ENCODE measurements around the gene DCDC2.
"Not testable (repeated sequence)": the region's sequence is repeated elsewhere in the genome, so short reads cannot be mapped to it uniquely, and the experiment has no call there.

Gene DCDC2

DNA sequence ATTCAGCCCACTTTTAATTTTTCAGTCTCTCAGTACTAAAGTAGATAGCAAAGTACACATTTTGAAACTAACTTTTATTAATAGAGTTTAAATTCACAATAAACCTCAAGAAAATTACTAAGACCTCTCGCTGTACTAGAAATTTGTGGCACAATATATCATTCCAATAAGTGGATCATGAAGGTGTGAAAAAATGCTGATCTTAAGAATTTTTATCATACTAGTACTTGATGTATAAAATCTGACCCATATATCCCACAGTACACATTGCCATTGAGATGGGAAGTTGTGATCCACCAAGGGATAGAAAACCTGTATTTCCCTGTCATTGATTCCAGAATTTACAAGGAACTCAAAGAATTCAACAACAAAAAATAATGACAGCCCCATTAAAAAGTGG is 85.7 kb downstream of the DCDC2 start:
- no peak for DNase-seq (ENCODE audit: low read depth, low spot score)

DNA sequence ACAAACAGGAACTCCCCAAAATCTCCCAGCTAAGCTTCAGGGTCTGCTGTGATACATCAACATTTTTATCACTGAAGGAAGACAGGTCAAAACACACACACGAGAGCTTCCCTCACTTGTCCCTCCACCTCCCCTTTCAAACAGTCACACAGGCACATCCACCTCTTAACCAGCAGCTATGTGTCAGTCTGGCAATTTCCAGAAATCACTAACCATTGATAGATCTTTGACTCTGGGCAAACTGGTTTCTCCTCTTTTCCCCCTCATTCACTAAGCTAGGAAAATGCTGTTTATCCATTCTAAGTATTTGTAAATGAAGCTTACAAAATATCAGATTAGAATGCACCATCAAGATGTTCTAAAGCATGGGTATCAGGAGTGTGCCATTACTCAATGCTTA is 87.8 kb downstream of the DCDC2 start:
- no peak for DNase-seq (ENCODE audit: low read depth, low spot score)

DNA sequence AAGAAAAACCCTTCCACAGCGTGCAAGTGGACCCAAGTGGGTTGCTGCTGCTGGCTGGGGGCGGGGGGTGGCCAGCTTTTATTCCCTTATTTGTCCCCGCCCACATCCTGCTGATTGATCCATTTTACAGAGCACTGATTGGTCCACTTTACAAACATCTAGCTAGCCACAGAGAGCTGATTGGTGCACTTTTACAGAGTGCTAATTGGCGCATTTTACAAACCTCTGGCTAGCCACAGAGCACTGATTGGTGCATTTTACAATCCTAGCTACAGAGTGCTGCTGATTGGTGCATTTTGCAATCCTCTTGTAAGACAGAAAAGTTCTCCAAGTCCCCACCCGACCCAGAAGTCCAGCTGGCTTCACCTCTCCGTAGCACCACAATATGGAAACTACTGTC is 99.6 kb downstream of the DCDC2 start:
- not testable (repeated sequence) for DNase-seq (ENCODE audit: low read depth, low spot score)

DNA sequence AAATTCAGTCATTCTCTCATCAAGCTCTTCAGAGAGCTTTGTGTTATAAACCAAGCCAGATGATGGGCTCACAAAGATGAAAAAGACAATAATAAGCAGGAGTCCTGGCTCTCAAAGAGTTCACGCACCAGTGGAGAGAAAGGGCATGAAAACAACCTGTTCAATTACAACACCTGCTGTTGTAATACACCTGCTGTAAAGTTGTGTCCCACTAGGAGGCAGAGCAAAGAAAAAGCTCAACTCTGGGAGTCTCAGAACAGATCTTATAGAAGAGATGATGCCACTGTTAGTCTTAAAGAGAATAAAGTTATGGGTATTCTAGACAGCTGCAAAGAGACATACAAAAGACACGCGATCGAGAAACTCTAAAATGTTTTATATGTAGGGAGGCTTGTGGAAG is 100.6 kb downstream of the DCDC2 start:
- no peak for DNase-seq (ENCODE audit: low read depth, low spot score)

DNA sequence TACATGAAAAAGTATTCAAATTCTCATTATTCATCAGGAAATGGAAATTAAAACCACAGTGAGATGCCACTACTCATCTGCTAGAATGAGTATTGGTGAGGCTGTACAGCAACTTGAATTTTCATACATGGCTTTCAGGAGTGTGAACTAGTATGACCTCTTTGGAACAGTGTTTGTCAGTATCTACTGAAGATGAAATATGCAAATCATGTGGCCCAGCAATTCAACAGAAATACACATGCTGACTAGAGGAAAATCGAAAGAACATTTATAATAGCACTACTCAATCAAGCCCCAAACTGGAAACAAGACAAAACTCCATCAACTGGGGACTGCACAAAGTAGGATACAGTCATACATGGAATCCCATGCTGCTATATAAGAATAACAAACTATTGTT is 102.2 kb downstream of the DCDC2 start:
- DNase-seq (ENCODE audit: low read depth, low spot score), result no peak

DNA sequence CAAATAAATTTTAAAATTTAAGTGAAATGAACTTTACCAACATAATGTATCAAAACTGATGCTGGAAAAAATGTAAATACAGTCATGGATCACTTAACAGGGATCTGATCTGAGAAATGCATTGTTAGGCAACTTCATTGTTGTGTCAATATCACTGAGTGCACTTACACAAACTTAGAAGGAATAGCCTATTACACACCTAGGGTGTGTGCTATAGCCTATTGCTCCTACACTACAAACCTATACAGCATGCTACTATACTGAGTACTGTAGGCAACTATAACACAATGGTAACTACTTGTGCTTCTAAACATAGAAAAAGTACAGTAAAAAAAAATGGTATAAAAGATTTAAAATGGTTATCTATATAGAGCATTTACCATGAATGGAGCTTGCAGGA is 104.5 kb downstream of the DCDC2 start:
- no peak for DNase-seq (ENCODE audit: low read depth, low spot score)

DNA sequence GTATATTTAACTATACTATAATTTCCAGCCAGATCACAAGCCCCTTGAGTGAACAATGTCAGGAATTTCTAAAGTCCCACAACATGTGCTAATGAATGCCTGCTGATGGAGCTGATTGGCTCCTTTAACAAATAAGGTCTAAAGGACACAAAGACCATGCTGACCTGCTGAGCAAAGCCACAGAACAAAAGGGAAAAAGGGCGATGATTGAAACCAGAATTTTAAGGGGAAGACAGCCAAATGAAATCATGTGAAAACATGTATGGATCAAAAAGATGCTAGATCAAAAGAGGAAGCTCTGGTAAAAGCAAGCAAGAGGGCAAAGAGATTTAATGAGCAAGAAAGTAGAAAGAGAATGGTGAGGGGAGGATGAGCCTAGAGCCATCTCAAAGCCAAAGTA is 105.6 kb downstream of the DCDC2 start:
- no peak for DNase-seq (ENCODE audit: low read depth, low spot score)

DNA sequence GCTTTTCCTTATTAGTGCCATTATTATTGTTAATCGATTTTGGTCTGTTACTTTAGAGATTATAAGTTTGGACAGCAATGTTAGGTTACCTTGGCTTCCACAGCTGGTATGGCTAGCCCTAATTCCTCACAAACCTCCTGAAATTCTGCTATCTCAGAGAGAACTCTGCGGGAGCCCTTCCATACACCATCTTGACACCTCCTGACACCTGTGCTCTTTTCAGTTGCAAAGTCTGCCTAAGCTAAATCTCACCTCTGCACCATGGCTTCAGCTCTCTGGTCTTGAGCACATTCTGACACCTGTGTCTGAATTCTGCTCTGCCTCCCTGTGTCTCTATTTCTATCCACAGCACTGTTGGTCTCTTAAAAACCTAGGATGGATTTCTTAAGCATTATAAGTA is 106.5 kb downstream of the DCDC2 start:
- DNase-seq (ENCODE audit: low read depth, low spot score), result no peak

DNA sequence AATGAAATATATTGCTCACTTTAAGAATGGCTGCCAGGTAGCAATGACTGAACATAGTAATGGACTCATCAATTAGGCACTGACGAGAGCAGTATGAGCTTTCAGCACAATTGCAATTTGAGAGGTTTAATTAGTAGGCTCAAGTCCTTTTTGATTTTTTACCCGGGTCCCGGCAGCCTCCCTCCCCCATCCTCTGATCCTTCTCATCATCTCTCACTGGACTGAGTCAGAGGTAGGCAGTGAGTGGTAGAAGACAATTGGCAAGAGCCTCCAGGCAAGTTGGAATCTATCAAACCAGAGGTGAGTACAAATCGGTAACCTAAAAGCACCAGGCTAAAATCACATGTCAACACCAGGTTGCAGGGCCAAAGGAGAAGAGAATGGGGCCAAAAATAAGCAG is 107.9 kb downstream of the DCDC2 start:
- no peak for DNase-seq (ENCODE audit: low read depth, low spot score)

DNA sequence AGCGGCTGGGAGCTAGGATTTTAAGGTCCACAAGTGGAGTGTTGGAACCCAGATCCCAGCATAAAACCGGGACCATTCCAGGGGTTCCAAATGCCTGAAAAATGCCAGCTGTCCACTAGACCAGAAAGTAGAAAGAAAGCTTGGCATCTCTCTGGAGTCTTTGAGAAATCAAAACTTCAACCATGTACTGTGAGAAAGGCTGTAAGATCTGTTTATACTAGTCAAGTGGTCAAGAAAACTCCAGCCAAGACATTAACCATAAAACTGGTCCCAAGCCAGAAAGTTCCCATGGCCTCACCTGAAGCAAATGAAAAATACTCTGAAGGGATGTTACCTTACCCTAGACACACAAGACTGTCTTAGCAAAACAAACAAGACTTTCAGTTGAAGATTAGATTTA is 112.6 kb downstream of the DCDC2 start:
- DNase-seq (ENCODE audit: low read depth, low spot score), result no peak

DNA sequence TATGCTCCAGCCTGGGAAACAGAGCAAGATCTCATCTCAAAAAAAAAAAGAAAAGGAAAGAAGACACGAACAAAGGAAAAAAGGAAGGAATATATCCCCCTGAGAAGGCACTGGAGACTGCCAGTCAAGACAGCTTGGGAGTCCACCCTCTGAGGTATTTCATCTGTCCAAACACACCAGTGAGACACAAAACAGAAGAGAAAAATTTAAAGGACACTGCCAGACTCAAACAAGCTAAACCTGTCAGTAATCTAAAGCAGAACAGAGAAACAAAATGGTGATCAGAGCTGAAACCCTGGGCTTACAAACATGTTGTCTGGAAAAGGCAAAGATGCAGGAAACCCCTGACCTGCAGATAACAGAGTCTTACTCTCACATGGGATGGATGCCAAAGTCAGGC is 114.9 kb downstream of the DCDC2 start:
- no peak for DNase-seq (ENCODE audit: low read depth, low spot score)

DNA sequence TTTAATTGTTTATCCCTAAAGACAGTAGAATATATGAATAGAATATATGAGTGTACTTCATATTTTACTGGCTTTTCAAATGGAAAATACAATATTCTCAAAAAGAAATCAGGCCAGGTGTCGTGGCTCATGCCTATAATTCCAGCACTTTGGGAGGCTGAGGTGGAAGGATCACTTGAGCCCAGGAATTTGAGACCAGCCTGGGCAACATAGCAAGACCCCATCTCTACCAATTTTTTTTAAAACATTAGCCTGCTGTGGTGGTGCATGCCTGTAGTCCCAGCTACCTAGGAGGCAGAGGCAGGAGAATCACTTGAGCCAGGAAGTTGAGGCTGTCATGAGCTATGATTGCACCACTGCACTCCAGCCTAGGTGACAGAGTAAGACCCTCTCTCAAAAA is 116.1 kb downstream of the DCDC2 start:
- not testable (repeated sequence) for DNase-seq (ENCODE audit: low read depth, low spot score)

DNA sequence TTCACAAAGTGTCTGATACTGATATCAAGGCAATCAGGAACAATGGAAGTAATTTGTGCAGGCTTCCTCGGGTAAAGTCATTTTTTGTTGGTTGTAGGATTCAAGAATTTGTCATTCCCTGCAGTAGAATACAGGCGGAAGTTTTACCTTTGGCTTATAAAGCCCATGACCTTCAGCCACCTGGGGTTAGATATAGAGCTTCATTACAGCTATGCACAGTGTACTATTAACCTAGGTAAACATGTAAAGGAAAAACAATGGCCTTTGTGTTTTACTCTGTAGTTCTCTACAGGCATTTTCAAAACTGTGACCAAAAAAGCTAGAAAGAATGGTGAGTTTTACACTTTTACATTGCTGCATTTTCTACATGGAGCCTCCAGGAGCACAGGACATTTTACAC is 116.9 kb downstream of the DCDC2 start:
- DNase-seq (ENCODE audit: low read depth, low spot score), result no peak

DNA sequence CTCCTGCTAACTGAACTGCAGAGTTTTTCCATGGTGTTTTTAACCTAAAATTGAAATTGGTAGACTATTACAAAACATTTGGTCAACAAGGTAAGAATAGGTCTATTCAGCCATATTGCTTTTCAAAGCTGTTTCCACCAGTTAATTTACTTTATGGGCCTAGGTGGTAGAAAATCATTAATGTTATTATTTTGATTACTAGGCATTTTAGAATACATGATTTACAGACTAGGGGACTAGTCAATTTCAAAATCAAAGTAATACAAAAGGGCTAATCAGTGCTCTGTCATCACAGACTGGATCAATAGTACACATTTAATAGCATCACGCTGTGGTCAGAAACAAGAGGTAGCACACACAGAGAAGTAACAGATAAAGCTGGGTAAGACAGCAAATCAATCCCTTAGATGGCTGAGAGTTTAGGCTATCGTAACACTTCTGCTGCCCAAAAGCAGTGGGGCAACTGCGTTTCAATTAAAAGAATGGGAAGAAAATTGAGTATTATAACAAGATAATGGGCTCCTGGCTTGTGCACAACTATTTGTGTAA is 117.4 kb downstream of the DCDC2 start:
- no peak for DNase-seq (ENCODE audit: low read depth, low spot score)

DNA sequence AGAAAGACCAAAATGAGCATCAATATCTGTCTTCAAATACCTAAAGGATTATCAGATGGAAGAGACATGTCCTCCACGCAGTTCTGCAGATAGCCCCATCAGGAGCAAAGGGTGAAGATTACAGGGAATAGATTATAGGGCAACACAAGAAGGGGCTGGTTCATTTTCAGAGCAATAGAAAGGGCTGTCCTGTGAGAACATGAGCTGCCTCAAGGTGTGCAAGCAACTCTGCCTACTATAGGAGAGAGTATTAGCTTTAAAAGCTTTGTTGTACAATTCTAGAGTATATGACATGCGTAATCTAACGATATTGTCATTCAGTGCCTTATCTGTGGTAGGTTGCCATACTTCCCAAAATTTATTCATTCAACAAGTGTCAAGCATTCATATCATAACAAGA is 119.2 kb downstream of the DCDC2 start:
- DNase-seq (ENCODE audit: low read depth, low spot score), result no peak

DNA sequence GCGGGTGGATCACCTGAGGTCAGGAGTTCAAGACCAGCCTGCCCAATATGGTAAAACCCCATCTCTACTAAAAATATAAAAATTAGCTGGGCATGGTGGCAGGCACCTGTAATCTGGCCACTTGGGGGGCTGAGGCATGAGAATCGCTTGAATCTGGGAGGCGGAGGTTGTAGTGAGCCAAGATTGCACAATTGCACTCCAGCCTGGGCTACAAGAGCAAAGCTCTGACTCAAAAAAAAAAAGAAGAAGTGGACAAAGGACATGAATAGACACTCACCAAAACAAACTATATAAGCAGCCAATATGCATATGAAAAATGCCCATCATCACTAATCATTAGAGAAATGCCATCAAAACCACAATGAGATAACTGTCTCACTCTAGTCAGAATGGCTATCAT is 121.1 kb downstream of the DCDC2 start:
- DNase-seq (ENCODE audit: low read depth, low spot score), result not testable (repeated sequence)

DNA sequence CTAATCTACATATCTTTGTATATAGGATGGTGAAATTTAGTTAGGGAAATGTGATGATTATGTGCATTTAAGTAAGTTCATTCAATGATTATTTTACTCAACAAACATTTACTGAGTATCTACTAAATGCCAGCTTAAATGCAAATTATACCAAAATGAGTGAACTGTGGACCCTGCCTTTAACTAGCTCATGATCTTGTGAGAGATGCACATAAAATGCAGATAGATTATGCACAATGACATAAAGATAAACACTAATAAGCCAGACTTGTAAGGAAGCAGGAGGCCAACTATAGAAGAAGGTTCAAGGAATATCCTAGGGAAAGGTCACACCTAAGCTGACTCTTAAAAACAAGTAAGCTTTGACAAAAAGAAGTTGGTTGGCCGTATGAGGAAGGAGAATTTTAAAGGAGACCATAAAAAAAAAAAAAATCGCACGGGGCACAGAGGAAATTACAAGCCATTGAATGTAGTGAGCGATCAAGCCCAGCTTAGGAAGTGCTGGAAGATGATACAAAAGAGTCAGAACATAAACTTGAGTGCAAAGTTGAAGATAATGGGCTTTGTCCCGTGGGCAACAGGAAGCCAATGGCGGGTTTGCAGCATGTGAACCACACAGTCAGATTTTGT is 123.9 kb downstream of the DCDC2 start:
- no peak for DNase-seq (ENCODE audit: low read depth, low spot score)

DNA sequence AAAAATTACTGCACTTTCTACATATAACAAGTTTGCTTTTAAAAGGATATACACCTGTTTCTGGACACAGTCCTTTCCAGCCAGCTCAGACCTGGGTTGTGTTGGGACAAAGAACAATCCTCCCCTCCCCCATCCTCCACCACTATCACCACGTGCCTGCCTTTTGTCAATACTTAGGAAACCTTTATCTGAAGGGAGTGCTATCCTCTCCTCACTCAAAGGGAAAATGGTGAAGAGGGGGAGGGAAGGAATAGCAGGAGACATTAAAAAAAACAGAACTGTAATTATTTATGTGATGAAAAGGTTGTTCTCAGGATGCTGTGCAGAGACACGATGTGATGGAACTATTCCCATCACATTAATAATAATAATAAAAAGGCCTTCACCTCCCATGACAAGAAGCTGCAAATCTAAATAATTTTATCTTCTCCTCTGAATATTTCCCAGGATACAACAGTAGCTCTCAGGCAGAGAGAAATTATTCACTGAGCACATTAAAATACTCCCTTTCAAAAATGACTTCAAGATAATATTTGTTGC is 126.4 kb downstream of the DCDC2 start:
- no peak for DNase-seq (ENCODE audit: low read depth, low spot score)

DNA sequence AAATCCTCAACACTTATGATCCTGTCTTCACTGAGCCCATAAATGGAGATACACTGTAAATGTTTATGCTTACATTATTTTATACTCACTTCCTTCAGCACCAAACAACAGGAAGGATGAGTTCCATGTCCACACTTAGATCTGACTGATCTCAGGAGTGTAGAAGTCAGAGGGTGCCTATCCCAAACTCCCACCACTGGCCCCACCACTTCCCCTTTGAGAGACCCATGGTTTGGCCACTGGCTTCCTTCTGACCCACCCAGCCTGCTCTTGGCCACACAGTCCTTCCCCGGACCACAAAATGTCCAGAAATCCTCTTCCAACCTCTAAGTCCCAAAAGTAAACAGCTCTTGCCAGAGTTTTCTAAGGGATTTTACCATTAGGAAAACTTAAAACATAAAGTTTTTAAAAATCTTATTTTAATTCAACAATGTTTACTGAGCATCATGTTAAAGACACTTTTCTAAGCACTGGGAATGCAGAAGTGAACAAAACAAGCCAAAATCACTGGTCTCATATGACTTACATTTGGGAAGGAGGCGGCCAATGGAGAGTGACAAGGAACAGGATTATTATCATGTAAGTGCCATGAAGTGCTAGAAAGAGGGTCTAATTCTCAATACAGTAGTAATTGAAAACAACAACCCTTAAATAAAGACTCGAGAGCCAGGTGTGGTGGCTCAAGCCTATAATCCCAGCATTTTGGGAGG is 128.0 kb downstream of the DCDC2 start:
- DNase-seq (ENCODE audit: low read depth, low spot score), result no peak

DNA sequence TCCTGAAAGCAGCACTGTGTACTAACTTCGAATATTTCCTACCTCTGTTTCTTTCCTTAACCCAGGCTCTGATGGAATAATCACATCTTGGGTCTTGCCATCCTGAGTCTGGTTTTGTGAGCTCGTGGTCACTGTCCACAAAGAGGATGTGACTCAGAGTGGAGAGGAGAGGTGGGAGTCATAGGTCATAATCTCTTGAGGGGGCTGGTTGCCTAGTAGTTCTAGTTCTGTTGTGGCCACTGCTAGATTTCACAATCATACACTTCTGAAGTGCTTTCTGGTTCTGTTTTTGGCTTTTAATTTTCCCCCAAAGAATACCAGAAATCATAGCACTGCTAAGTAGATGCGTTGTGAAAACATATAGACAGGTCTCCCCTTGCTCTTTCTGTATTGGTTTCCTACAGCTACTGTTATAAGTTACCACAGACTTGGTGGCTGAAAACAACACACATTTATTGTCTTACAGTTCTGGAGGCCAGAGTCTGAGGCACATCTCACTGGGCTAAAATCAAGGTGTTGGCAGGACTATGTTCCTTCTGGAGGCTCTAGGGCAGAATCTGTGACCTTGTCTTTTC is 129.1 kb downstream of the DCDC2 start:
- DNase-seq (ENCODE audit: low read depth, low spot score), result no peak

DNA sequence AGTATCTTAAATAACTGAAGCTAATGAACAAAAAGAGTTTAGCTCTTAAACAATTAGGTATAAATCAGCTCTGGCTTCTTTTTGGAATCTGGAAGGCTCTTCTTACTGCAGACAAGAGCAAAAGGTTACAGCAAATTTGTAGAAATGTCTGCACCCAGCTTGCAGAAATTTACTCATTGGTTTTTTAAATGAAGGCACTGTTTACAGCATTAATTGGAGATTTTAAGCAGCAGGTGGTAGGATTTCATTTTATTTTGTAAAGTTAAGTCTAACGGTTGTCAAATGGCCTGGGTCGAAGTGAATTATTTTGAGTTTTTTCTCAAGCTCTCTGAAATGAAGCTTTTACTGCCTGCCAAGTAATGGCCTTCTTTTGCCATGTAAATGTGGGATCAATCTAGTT is 129.7 kb downstream of the DCDC2 start:
- DNase-seq (ENCODE audit: low read depth, low spot score), result no peak

DNA sequence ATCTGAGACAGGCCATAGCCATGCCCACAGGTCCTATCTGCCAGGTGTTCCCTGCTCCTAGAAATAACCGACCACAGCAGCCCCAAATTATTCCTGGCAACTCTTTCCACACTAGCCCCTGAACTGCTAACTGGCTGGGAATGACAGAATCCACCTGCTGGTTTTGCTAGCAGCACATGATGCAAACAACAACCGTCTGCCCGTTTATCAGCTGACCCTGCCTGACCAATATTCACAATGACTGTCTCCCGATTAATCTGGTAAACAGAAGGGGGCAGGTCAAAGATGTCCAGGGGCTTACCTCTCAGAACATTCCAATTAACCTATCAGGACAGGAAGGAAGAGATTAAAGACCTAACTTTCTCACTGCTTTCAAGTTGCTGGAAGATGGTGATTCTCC is 130.3 kb downstream of the DCDC2 start:
- DNase-seq (ENCODE audit: low read depth, low spot score), result no peak

DNA sequence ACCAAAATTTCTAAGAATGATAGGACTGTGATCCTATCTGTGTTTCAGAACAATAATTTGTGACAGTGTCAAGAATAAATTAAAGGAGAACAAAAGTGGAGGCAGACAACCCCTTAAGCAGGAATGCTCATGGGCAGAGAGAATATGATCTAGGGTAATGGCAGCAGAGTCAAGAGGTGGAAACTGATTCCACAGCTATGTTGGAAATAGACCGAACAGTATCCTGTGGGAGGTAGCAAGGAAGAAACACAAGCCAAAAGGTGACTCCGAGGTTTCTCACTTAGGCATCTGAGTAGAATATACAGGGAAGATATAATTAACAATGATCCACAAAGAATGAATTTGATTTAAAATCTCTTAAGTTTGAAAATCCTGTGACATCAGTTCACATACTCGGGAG is 131.3 kb downstream of the DCDC2 start:
- DNase-seq (ENCODE audit: low read depth, low spot score), result no peak

Data from brain pericyte (primary cell).